ENCODE data around the gene MAZ.

Gene MAZ

DNA sequence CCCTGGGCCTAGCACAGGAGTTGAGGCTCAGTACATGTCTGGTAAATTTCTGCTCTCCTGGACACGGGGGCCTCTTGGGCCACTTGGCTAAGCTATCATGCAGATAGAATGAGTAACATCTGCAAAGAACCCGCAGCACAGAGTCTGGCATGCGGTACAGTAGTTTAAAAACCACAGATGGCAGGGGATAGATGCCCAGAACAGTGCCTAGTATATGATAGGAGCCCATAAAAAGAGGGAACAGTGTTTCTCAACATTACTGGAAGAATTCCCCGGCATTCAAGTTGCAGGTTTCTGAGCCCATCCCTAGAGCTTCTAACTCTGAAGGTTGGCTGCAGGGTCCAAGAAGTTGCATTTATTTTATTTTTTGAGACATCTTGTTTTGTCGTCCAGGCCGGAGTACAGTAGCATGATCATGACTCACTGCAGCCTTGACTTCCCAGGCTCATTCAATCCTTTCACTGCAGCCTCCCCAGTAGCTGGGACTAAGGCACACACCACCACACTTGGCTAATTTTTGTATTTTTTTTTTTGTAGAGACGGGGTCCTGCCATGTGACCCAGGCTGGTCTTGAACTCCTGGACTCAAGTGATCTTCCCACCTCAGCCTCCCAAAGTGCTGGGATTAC, 50.9 kb downstream of the MAZ start:
- DNase-seq (ENCODE audit: low read depth in 2 of 2) = no peak

DNA sequence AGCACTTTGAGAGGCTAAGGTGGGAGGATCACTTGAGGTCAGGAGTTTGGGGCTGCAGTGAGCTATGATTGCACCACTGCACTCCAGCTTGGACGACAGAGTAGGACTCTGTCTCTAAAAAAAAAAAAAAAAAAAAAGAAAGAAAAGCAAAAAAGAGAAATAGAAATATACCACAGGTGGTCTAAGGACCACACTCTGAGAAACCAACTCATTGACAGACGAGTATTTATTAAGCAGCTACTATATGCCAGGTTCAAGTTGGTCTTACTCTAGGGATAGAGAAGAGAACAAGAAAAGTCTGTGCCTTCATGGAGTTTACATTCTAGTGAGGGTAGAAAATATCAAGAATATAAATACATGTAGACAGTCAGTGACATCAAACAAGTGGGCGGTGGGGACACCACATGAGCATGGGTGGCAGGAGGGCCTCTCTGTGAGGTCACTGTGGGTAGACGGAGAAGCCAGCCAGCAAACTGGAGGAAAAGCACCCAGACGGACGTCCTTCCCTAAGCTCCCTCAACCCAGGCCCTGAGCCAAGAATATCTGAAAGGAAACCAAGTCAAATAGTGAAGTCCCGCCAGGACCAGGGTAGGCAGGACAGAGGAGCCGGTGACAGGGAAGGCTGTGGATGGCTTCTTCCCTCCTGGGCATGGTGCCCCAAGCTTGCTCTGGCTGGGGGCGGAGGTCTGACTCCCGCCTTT, 52.0 kb downstream of the MAZ start:
- no peak for DNase-seq (ENCODE audit: low read depth in 2 of 2)

- no peak for DNase-seq (ENCODE audit: low read depth in 2 of 2)
These were observed 52.6 kb downstream of the MAZ start for GRCh38 chr16:29858974-29859373.

DNA sequence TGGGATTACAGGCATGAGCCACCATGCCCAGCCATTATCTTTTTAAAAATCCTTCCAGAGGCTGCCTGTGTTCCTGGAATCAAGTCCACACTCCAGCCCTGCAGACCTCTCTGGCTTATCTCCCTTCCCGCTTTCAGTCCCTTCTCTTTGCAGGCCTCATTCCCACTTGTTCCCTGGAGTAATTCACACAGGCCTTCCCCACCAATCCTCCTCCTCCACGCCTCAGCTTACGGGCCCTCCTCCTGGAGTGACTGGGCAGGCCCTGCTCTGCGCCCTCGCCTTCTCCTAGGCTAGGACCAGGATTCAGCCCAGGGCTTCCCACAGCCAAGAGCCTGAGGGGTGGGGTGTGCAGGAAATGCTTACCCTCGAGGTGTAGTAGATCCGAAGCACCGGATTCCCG, 53.9 kb downstream of the MAZ start:
- no peak for DNase-seq (ENCODE audit: low read depth in 2 of 2)
